HT-29 (cell line): ENCODE results near the gene ASB3. TPM values are rescaled to one million over a fixed set of nuclear protein-coding genes. Genes with fewer than 3 reads are reported as not detected.
A peak's percentile ranks its signal among the peaks of the same experiment; 100 is the strongest.
"Not testable (repeated sequence)": the region's sequence is repeated elsewhere in the genome, so short reads cannot be mapped to it uniquely, and the experiment has no call there.

ENCODE experiments used
- DNase-seq: peaks from one replicate; pipeline ENCODE4 v3.0.0-alpha.2; 2015; ENCODE audit warnings: low spot score
- total RNA-seq: library from RNA; depleted of rRNA; stranded (reverse); fragments of >200 nt; shearing (Covaris generic); gene quantifications from 2 replicates; pipeline ENCODE4 v1.2.3, GENCODE V29; 2014

Gene ASB3
- total RNA-seq, 1 experiment from 2014 or later = 9.5 TPM

DNA sequence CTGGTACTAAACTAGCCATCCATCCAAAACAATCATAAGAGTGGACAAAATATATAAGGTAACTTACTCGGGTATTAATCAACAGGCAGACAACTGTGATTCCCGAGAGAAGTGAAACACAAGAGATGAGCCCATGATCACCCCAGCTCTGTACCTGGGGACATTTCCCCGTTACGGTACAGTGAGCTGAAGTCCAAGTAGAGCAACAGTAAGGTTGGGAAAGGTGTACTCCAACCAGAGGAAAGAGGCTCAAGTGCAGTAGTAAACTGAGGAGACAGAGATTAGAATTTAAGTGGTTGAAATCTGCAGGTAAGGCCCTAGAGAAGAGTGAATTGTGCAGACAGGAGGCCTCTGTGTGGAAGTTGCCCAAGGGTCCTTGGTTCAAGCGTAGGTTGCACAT lies 49.7 kb downstream of the ASB3 start:
- DNase-seq = no peak

DNA sequence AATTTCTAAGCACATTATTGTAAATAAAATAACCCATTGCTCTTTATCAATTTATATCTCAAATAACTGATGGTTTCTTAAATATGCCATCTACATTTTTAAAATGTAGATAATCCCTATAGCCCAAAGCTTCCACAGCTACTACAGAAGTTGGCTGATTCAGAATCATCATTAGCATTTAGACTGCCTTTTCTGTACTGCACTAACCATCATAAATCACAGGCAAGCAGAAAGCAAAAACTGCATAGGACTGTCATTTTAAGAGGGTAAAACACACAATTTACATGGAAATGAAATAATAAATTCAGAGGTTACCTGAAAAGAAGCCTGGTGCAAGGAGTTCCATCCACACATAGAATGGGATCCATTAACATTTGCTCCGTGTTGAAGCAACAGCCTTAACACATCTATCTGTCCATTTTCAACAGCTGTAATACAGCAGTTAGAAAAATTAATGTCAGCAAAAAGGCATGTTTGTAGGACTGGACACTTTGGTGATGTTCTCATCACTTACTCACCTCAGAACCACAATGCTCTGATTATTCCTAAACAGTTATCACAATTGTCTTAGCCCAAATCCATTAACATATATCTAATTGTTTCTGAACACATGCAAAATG lies 57.5 kb downstream of the ASB3 start:
- no peak for DNase-seq

DNA sequence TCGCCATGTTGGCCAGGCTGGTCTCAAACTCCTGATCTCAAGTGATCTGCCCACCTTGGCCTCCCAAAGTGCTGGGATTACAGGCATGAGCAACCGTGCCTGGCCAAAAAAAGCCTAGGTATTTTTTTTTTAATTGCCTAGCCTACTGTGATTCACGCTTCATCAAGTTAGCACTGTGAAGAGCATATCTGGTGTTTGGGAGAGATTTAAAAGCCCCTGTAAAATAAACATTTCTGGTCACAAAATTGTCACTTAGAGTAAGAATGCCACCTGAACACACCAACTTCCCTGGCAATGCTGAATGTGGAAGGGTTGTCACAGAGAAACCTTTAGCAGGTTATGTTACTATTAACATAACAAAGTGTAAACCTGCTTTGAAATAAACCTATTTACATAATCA lies 58.8 kb downstream of the ASB3 start:
- no peak for DNase-seq

DNA sequence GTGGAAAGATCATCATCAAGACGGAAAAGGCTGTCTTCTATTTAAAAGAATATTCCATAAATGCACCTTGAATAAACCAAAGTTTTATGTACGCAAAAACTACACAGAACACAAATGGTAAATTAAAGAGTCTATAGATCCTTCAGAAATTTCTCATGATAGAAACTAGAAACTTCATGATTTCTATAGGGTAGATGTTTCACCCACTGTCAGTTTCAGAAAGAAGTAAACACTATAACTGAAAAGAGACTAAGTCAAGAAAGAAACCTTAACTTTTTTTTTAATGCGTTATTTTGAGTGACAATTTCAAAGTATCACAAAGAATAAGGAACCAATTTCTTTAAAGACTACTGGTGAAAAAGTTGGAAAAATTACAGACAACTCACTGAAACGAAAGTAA lies 61.1 kb downstream of the ASB3 start:
- no peak for DNase-seq

GRCh38 chr2:53724536-53724935 lies 62.2 kb downstream of the ASB3 start:
- DNase-seq = no peak

GRCh38 chr2:53720944-53721343 lies 65.8 kb downstream of the ASB3 start:
- DNase-seq = not testable (repeated sequence)

- peak; percentile 10 for DNase-seq
Measured at GRCh38 chr2:53715568-53715967, 71.2 kb downstream of the ASB3 start.

DNA sequence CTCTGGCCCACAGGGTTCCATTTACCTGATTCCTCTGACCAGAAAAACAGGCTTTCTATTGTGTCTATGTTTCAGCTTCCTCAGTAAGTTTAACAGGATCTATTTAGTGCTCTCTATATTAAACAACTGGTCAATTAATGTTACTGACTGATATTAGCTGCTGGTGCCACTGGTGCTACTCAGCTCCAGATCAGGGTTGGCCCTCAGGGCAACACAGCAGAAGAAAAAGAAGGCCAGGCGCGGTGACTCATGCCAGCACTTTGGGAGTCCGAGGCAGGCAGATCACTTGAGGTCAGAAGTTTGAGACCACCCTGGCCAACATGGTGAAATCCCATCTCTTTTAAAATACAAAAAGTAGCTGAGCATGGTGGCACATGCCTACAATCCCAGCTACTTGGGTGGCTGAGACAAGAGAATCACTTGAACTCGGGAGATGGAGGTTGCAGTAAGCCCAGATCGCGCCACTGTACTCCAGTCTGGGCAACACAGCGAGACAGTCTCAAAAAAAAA lies 75.4 kb downstream of the ASB3 start:
- DNase-seq = no peak

- DNase-seq = no peak
Measured at GRCh38 chr2:53708988-53709387, 77.8 kb downstream of the ASB3 start.

DNA sequence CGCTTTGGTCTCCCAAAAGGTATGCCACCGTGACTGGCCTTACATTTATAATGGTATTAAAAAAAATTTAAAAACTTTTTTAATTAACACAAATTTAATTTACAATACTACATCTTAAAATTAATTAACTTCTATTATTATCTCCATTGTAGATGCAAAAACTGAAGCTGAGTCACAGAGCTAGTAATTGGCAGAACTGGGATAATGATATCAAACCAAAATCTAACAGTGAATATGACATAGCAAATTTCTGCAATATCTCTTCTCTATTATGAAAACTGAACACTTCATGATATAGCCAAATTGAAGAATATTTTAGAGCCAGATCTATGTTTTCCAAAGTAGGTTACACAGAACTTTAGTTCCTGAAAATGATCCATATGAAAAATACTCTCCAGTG lies 85.5 kb downstream of the ASB3 start:
- no peak for DNase-seq

- DNase-seq = no peak
Measured at GRCh38 chr2:53697686-53698085, 89.1 kb downstream of the ASB3 start.

DNA sequence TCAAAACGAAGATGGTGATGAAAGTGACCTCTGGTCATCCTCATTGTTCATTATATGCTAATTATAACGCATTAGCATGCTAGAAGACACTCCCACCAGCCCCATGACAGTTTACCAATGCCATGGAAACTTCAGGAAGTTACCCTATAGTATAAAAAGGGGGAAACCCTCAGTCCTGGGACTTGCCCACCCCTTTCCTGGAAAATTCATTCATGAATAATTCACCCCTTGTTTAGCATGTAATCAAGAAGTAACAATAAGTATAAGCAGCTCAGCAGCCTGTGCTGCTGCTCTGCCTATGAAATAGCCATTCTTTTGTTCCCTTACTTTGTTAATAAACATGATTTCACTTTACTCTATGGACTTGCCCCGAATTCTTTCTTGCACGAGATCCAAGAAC lies 89.7 kb downstream of the ASB3 start:
- DNase-seq = no peak

- no peak for DNase-seq
Measured at GRCh38 chr2:53695575-53695974, 91.2 kb downstream of the ASB3 start.

- no peak for DNase-seq
Measured at GRCh38 chr2:53694096-53694771, 92.5 kb downstream of the ASB3 start.

- DNase-seq = no peak
Measured at GRCh38 chr2:53690876-53691275, 95.9 kb downstream of the ASB3 start.

- no peak for DNase-seq
Measured at GRCh38 chr2:53672881-53673522, 113.8 kb downstream of the ASB3 start.

GRCh38 chr2:53670331-53670730 lies 116.4 kb downstream of the ASB3 start:
- no peak for DNase-seq

DNA sequence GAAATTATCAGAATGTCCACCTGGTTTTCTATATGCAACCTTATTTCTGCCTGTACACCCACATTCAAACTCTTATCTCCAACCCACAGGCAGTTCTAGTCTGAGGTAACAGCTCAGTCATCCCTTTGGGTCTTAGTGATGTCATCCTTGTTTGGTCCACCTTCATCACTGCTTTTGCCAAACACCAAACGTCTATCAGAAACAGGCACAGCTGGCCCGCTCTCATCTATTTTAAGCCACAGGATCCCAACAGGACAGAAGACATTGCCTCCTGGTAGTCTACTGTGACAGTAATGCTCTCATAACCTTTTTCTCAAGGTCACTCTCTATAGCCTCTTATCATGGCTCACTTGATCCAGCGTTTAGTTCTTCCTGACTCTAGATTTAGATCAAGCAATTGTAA lies 118.1 kb downstream of the ASB3 start:
- DNase-seq = no peak

- DNase-seq = not testable (repeated sequence)
Measured at GRCh38 chr2:53667130-53667529, 119.6 kb downstream of the ASB3 start.

- DNase-seq = no peak
Measured at GRCh38 chr2:53660886-53661285, 125.9 kb downstream of the ASB3 start.

DNA sequence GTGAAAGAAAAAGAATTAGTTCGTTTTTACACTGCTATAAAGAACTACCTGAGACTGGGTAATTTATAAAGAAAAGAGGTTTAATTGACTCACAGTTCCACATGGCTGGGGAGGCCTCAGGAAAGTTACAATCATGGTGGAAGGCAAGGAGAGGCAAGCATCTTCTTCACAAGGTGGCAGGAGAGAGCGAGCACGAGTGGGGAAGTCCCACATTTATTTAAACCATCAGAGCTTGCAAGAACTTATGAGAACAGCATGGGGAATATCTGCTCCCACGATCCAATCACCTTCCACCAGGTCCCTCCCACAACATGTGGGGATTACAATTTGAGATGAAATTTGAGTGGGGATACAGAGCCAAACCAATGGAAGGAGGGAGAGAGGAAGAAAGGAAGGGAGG lies 128.3 kb downstream of the ASB3 start:
- not testable (repeated sequence) for DNase-seq

GRCh38 chr2:53655256-53655655 lies 131.5 kb downstream of the ASB3 start:
- DNase-seq = no peak

- DNase-seq = no peak
Measured at GRCh38 chr2:53654396-53654795, 132.4 kb downstream of the ASB3 start.
